Dermis microvascular lymphatic vessel endothelial cell (primary cell): ENCODE measurements around the gene NLRC5. TPM values are rescaled to one million over a fixed set of nuclear protein-coding genes. Genes with fewer than 3 reads are reported as not detected.

ENCODE experiments used
- DNase-seq, 2 donors: peaks; one replicate each; pipeline versions ENCODE4 v3.0.0 to v3.0.0-alpha.2; 2010; ENCODE audit warnings: low read depth in 2 of 2
- total RNA-seq: library from RNA; depleted of rRNA; stranded (reverse); fragments of >200 nt; gene quantifications from 2 replicates; pipeline ENCODE4 v1.2.1, GENCODE V29; 2014

The NLRC5 gene, protein sequence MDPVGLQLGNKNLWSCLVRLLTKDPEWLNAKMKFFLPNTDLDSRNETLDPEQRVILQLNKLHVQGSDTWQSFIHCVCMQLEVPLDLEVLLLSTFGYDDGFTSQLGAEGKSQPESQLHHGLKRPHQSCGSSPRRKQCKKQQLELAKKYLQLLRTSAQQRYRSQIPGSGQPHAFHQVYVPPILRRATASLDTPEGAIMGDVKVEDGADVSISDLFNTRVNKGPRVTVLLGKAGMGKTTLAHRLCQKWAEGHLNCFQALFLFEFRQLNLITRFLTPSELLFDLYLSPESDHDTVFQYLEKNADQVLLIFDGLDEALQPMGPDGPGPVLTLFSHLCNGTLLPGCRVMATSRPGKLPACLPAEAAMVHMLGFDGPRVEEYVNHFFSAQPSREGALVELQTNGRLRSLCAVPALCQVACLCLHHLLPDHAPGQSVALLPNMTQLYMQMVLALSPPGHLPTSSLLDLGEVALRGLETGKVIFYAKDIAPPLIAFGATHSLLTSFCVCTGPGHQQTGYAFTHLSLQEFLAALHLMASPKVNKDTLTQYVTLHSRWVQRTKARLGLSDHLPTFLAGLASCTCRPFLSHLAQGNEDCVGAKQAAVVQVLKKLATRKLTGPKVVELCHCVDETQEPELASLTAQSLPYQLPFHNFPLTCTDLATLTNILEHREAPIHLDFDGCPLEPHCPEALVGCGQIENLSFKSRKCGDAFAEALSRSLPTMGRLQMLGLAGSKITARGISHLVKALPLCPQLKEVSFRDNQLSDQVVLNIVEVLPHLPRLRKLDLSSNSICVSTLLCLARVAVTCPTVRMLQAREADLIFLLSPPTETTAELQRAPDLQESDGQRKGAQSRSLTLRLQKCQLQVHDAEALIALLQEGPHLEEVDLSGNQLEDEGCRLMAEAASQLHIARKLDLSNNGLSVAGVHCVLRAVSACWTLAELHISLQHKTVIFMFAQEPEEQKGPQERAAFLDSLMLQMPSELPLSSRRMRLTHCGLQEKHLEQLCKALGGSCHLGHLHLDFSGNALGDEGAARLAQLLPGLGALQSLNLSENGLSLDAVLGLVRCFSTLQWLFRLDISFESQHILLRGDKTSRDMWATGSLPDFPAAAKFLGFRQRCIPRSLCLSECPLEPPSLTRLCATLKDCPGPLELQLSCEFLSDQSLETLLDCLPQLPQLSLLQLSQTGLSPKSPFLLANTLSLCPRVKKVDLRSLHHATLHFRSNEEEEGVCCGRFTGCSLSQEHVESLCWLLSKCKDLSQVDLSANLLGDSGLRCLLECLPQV (N-terminal part only)
- total RNA-seq: 16.6 and 16.7 TPM in 2 replicates

DNA sequence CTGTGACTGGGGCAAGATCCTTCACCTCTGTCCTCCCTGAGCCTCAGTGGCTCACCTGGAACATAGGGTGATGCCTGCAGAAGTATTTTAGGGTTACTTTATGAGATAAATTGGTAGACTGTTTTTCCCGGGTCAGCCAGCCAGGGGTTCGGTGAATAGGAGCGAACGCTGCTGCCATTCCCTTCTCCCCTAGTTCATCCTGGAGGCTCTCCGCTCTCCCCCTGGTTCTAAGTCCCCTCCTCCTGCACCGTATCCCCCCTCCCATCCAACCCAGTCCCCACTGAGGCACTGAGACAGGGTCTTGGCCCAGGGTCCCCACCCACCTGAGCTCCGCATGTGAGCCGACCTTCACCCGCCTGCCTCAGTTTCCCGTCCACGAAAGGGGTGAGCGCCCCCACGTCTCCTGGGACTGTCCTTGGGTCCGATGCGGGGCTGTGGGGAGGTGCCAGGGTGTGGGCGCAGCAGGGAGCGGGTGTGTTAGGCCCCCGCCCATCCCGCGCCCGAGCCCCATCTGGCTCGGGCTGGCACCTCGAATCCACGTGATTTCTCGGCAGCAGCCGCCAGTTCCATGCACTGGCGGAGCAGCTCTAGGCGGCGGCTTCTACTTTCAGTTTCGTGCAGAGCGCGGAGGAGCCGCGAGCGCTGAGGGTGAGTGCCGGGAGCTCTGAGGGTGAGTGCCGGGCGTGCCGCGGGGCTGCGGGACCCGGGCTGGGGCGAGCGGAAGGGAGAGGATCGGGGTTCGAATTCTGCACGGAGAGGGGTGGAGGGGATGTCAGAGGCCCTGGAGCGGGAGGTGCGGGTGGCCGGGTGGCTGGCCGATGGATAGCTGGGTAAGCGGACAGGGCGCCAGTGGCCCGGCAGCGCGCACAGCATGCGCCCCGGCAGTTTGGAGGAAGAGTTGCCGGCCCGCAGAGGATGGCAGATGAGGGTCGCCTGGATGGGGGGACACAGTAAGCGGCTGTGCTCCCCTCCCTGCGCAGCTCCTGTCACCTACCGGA, at the start of gene NLRC5:
Gene NLRC5, plus strand, starts transcription at position 610 of the 998 bp plus-strand sequence. CDS start 31,156 bp downstream, outside the sequence.
- DNase-seq: peak; percentile 60 to 84

DNA sequence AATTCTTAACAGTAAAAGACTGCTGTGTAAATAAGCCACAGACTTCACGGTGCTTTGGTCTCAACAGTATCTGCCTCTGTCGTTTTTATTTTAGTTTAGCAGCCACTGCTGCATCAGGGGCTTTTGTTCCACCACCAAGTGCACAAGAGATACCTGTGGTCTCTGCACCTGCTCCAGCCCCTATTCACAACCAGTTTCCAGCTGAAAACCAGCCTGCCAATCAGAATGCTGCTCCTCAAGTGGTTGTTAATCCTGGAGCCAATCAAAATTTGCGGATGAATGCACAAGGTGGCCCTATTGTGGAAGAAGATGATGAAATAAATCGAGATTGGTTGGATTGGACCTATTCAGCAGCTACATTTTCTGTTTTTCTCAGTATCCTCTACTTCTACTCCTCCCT, 49.6 kb upstream of the NLRC5 start:
- DNase-seq: no peak

DNA sequence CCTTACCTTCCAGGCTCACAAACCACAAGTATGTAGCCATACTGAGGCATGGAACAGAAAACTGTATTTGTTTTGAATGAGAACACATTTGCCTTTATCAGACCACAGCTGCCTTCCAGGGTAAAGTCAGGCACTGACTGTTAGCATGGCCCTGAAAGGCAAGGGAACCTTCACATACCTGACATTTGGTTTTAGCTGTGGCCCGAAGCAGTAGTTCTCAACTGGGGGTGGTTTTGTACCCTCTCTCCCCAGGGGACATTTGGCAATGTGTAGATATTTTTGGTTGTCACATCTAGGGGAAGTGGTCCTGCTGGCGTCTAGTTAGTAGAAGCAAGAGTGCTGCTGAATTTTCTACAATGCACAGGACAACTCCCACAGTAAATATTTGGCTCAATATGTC, 48.3 kb upstream of the NLRC5 start:
- DNase-seq: no peak

DNA sequence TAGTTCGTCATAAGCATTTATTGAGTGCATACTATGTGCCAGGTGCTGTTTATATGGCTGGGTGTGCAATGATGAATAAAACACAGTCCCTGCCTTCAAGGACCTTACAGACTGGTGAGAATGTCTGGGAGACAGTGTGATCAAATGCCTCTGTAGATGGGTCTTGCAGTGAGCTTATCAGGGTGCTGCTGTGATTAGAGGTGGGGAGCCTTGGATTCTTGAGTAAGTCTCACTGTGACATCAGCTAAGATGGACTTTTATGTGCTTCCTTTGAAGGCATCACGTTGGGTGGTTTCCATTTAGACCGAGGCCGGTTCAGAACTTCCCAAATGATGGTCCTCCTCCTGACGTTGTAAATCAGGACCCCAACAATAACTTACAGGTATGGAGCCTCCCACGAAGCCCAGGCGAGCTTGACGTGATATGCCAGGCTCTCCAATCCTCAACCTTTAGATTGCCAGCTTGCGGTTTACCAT, 47.5 kb upstream of the NLRC5 start:
- DNase-seq: peak in 1 of 2 donors; percentile 30

DNA sequence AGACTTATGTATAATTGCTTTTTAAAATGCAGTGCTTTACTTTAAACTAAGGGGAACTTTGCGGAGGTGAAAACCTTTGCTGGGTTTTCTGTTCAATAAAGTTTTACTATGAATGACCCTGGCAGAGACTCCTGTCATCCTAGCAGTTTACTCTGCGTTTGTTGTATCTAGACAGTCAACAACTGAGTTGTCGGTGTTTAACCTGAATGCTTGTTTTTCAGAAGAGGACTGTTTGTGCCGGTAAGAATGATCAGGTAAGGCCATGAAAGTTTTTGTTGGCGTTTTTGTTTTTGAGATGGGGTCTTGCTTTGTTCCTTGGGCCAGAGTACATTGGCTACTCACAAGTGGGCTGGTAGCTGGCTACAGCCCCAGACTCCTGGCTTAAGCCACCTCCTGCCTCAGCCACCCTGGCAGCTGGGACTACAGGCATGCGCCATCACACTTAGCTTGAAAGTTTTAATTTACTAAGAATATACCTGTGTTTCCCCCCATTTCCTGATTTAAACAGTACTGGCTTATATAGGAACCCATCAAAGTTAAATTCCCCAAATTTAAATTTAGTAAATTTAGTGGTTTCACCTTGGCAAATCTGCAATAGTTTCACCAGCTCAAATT, 45.5 kb upstream of the NLRC5 start:
- no peak for DNase-seq

DNA sequence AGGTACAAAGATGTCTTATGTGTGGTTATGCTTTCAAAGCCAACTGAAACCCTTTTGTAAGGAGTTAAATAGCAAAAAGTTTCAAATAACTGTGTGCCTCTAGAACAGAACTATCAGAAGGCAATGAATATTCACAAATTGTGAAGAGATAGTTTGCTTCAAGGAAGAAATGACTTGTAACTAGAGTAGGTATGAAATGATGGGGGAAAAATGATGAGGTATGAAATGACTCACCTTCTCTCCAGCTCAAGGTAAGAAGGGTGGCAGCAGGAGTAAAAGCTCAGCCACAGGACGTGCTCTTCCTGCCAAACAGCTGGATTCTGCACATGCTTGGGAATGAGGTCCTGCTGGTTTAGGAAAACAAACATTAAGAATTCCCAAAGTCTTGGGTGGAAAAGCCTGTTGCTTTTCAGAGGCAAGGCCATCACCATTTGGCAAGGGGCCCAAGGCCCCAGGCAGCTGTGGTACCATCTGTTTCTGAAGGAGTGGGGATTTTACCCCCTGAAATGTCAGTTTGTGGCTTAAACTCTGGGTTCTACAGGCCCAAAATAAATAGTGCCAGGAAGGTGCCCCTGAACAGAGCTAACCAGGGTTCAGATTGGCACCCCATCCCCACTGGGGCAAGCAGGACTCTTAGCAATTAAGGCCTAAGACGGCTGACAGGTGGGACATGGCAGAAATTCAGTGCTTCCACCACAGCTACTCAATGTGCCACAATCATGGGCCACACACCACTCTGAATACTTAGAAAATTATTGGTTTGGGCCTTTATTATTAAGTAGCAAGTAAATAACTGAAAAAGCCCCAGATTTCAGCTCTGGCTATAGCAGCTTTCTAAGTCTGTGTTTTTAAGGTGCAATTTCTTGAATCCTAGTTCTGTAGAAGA, 44.2 kb upstream of the NLRC5 start:
- DNase-seq: peak in 1 of 2 donors; percentile 28

DNA sequence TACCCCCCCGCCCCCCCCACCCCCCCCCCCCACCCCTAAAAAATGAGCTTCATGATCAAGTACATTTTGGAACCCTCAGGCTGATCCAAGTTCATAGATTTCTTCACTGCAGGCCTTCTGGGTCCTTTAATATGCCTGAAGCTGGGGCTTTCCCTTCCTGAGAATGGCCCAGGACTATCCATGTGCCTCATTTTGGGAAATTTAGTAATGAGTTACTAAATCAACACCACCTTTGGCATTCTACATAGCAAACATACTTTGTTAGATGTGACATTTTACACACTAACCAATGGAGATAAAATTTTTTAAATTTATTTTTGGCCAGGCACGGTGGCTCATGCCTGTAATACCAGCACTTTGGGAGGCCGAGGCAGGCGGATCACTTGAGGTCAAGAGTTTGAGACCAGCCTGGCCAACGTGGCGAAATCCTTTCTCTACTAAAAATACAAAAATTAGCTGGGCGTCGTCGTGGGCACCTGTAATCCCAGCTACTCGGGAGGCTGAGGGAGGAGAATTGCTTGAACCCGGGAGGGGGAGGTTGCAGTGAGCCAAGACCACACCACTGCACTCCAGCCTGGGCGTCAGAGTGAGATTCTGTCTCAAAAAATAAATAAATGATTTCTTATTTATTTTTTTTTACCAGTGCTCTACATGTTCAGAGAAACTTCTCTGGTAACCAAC, 43.4 kb upstream of the NLRC5 start:
- DNase-seq: peak in 1 of 2 donors; percentile 31

DNA sequence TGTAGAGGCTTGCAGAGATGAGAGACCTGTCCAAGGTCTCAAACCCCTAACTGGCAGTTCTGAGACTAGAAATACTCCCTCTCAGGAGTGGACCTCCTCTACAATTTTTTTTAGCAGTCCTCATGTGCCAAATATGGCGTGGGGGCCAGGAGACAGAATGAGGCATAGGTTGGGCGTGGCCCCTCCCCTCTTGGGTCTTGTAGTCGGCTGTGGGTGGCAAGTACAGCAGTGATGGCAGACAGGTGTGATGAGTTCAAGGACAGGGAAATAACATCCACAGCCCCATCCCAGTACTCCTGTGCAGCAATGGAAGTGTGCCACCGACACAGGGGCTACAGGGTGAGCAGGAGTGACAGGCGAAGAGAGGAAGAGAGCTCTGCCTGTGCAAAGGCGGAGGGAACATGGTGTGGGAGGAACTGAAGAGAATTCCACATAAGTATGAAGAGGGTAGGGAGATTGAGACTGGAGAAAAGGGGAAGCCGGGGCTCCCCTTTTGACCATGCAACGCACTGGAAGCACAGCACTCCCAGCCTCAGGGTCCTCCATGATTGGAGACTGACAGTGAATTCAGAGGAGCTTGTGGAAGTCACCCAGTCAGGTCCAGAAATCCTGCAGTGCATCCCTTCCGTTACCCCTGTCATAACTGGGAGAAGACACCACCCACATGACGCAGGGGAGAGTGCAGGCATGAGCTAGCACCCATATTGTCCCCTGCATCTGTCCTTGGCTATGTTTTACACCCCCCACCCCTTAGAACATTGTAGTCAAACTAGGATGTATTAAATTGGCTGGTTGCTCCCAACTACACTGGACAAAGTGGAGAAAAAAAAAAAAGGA, 42.4 kb upstream of the NLRC5 start:
- DNase-seq: peak in 1 of 2 donors; percentile 60

DNA sequence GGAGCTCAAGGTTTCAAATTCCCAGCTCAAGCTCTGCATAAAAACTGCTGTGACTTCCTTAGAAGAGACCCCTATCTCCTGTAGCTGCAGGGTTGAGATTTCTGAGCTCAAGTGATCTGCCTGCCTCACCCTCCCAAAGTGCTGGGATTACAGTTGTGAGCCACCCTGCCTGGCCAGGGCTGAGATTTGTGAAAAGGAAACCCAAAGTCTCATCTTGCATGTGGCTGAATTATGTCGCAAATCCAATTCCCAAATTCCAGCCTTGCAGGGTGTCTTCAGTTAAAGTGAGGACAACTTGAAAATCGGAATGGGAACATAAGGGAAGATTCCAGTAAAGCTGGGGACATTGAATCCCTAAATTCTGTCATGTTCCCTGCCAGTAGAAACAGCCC, 41.8 kb upstream of the NLRC5 start:
- peak in 1 of 2 donors; percentile 46 for DNase-seq

DNA sequence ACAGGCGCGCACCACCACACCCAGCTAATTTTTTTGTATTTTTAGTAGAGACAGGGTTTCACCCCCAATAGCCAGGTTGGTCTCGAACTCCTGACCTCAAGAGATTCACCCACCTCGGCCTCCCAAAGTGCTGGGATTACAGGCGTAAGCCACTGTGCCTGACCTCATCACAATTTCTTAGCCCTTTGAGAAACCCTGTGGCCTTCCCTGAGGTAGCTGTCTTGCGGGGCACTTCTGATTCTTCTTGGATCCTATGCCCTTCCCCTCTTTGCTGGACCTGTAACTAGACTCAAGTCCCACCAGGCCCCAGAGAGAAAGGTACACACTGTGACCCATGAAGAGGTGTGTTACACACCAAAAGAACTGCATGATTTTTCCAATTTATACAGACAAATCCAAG, 41.1 kb upstream of the NLRC5 start:
- no peak for DNase-seq

DNA sequence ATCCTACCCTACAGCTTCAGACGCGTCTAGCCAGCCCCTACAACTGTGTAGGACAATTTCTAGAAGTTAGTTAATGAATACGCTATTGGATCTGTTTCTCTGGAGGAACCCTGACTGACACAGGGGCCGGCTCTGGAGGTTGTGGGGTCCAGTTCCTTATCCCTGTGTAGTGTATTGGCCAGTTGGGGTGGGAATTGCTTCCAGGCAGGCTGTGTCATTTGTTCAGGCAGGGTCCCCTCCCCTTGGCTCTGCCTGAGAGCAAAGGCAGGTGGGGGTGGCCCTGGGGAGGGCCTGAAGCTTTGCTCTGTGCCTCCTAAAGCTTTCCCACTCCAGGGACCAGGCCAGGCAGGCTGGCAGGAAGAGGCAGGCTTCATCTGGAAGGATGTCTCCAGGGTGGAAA, 39.3 kb upstream of the NLRC5 start:
- DNase-seq: peak in 1 of 2 donors; percentile 36

DNA sequence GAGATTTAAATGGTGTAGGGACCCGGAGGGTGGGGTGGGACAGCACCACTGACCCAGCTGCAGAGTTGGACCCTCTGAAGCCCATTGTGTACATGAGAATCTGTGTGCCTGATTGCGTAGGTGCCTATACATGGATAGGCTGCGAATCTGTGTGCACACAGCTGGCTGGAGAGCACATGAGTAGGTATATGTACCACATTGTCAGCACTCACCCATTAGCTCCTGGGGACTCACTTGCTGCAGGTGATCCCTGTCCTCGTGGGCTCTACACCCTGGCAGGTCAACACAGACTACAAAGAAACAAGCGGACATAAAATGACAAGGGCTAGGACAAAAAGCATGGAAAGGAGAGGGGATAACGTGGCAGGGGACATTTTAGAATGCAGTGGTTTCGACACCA, 38.9 kb upstream of the NLRC5 start:
- no peak for DNase-seq

DNA sequence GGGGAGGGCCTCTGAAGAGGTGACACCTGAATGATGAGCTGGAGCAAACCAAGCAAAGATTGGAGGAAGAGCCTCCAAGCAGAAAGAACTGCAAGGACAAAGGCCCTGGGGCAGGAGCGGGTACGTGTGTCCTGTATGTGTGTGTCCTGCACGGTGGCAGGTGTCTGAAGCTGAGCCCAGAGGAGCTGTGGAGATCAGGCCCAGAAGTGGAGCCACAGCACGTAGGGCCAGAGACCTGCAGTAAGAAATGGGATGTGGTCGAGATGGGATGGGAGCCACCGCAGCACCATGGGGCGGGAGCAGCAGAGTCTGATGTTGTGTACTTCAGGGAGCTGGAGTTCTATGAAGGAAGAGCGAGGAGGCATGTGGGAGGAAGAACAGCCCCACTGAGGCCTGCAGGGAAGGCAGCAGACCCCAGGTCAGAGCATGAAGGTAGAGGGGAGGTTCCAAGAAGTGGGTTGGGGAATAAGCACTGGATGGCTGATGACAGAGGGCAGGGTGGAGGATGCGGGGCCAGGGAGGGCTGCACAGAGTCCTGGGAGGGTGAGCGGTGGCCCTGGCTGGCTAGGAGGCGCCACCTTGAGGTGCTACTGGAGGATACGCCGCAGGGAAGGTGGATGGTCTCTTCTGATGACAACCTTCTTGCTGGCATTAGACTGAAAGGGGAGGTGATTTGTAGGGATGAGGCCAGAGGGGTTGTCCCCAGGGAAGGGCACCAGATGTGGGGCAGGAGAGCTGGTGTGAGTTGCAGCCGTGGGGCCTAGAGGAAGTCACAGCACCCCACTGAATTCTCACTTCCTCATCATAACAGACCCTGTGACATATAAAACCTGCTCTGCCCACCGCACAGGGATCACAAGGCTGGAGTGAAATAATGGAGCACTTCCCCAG, 38.2 kb upstream of the NLRC5 start:
- DNase-seq: peak in 1 of 2 donors; percentile 72

DNA sequence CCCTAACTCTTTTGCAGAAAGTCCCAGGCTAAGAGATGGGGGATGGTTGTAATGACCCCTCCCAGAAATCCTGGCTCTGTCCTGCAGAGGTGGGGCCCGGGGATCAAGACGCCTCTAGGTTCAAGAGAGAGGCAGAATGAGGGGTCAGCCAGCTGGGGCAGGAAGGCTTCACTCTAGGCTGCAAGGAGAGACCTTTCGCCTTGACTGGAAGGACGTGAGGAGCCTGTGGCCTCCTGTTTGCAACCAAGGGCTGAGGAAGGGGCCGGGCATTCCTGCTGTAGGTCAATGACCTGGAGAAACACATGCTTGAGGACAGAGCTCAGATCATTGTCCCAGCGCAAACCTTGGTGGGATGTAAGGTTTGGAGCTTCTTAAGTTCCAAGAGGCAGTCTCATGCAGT, 36.4 kb upstream of the NLRC5 start:
- no peak for DNase-seq

DNA sequence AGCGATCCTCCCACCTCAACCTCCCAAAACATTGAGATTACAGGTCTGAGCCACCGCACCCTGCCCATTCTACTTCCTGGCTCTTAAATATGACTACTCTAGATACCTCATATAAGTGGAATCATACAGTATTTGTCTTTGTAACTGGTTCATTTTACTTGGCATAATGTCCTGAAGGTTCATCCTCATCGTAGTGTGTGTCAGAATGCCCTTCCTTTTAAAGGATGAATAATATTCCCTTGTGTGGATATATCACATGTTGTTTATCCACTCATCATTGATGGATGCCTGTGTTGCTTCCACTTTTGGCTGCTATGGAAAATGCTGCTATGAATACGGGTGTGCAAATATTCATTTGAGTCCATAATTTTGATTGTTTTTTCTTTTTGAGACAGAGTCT, 33.3 kb upstream of the NLRC5 start:
- no peak for DNase-seq

DNA sequence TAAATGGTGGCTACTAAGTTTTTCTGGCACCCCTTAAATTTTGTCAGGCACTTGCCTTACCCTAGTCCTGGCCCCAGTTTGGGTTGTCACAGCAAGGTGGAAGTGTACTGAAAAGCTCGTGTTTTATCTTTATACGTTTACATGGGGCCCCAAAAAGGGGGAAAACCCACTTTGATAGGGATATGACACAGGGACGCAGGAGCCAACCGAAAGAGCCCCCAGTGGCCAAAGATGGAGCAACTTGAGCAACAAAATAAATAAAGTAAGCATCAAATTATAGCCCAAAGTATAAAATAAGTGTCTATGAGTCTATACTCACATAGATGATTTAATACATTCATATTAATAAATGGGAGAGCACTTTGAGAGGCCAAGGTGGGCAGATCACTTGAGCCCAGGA, 32.6 kb upstream of the NLRC5 start:
- DNase-seq: no peak
